Gastrocnemius medialis (tissue), 4 donors: ENCODE measurements around the gene CDHR3. TPM values are rescaled to one million over a fixed set of nuclear protein-coding genes. Genes with fewer than 3 reads are reported as not detected.

Experiments used
- ATAC-seq, 2 donors: fragments of 150-250 bp; one replicate each; pipeline ENCODE4 v1.9.1; 2016
- DNase-seq, 2 donors: peaks; one replicate each; pipeline ENCODE4 v3.0.0-alpha.2; 2019
- H3K27ac ChIP-seq, 4 donors: fragments of 200-600 bp; sonication (generic); 1 replicate in 1 of 4; 2 replicates in 3 of 4; pipeline ENCODE4 v1.5.1; 2016 to 2018; ENCODE audit warnings: mild to moderate bottlenecking in 2 of 4, moderate library complexity in 1 of 4
- H3K27me3 ChIP-seq, 3 donors: fragments of 200-600 bp; sonication (generic) in 2 of 3; 1 replicate in 1 of 3; 2 replicates in 2 of 3; pipeline versions ENCODE4 v1.5.1 to v1.6.0; 2016 to 2019; ENCODE audit warnings: mild to moderate bottlenecking in 1 of 3, moderate library complexity in 1 of 3
- H3K36me3 ChIP-seq, 2 donors: fragments of 200-600 bp; sonication (generic) in 1 of 2; one replicate each; pipeline ENCODE4 v1.5.1; 2017 to 2018
- H3K4me1 ChIP-seq, 2 donors: fragments of 200-600 bp; sonication (generic) in 1 of 2; one replicate each; pipeline ENCODE4 v1.5.1; 2016 to 2017; ENCODE audit warnings: mild to moderate bottlenecking in 2 of 2
- H3K4me3 ChIP-seq, 4 donors: fragments of 200-600 bp; sonication (generic) in 3 of 4; 1 replicate in 1 of 4; 2 replicates in 3 of 4; pipeline ENCODE4 v1.5.1; 2016 to 2019; ENCODE audit warnings: mild to moderate bottlenecking in 2 of 4
- H3K9me3 ChIP-seq, 3 donors: fragments of 200-600 bp; sonication (generic) in 2 of 3; 1 replicate in 1 of 3; 2 replicates in 2 of 3; pipeline ENCODE4 v1.5.1; 2016 to 2019
- POLR2A ChIP-seq, 2 donors: fragments of 450-650 bp; IDR thresholded peaks; one replicate each; pipeline ENCODE4 v1.6.1; 2017; ENCODE audit warnings: antibody characterized with exemption in 2 of 2, mild to moderate bottlenecking in 2 of 2, moderate library complexity in 2 of 2
- in situ Hi-C, 4 donors: fragments of 200-750 bp; cut with MboI; loops; one replicate each; pipeline versions ENCODE4 v1.15.0 to v1.8.0; 2017; ENCODE audit warnings: low sequenced_read_pairs in 4 of 4
- intact Hi-C: fragments of 100-400 bp; cut with DNase I; formaldehyde crosslinking; loops from one replicate; pipeline ENCODE4 v1.15.1; 2023; ENCODE audit warnings: low total_unique reads
- total RNA-seq, 4 donors: library from RNA; depleted of rRNA; stranded (reverse); fragments of >200 nt; gene quantifications; one replicate each; pipeline versions ENCODE4 v1.1.0 to v1.2.3, GENCODE V29; 2016
- TF ChIP-seq, protein P1 (sequence below), 5 experiments: fragments of 450-650 bp in 3 of 5; fragments of 200-600 bp in 2 of 5; sonication (generic) in 2 of 5; IDR thresholded peaks in 4 of 5; conservative IDR thresholded peaks in 1 of 5; 1 replicate in 4 of 5; 2 replicates in 1 of 5; pipeline ENCODE4 v1.5.1; 2016 to 2019; ENCODE audit warnings: antibody characterized with exemption in 5 of 5, mild to moderate bottlenecking in 3 of 5, moderate library complexity in 3 of 5

The CDHR3 gene
- total RNA-seq, 4 donors from 2014 or later: 0.62 to 21.2 TPM; not detected in 2

GRCh38 chr7:106068538-106068961, 105.5 kb downstream of the CDHR3 start:
- in situ Hi-C loops: loop anchor here in 2 of 4 donors (25.0 kb wide), 2 partner anchors 219 to 394 kb away; partner anchors contain the start of gene NAMPT (in 1 of the 2)
- H3K4me3 ChIP-seq: no peak overlapping the region
- intact Hi-C loops: loop anchor here (10.0 kb wide), 1 partner anchor 216 kb away; the partner anchor contains the start of gene NAMPT
- H3K4me1 ChIP-seq: peaks cover 36 to 40% of the 10 kb centered on the region in 2 donors
- H3K36me3 ChIP-seq: no peaks in the 10 kb centered on the region
- TF ChIP-seq POLR2A (IDR thresholded peaks at IDR 0.05): no peak
- TF ChIP-seq, protein P1, sequence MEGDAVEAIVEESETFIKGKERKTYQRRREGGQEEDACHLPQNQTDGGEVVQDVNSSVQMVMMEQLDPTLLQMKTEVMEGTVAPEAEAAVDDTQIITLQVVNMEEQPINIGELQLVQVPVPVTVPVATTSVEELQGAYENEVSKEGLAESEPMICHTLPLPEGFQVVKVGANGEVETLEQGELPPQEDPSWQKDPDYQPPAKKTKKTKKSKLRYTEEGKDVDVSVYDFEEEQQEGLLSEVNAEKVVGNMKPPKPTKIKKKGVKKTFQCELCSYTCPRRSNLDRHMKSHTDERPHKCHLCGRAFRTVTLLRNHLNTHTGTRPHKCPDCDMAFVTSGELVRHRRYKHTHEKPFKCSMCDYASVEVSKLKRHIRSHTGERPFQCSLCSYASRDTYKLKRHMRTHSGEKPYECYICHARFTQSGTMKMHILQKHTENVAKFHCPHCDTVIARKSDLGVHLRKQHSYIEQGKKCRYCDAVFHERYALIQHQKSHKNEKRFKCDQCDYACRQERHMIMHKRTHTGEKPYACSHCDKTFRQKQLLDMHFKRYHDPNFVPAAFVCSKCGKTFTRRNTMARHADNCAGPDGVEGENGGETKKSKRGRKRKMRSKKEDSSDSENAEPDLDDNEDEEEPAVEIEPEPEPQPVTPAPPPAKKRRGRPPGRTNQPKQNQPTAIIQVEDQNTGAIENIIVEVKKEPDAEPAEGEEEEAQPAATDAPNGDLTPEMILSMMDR (IDR thresholded peaks at IDR 0.05 in 4 of 5, conservative IDR thresholded peaks at IDR 0.05 in 1 of 5): no peak
- H3K27me3 ChIP-seq: no peaks in the 10 kb centered on the region
- no peak for DNase-seq
- H3K9me3 ChIP-seq: no peaks in the 10 kb centered on the region
- H3K27ac ChIP-seq: peak overlapping the region in 2 of 4 donors; percentile 15
- ATAC-seq: no peak

- no peak for DNase-seq
- no peaks in the 10 kb centered on the region for H3K9me3 ChIP-seq
- H3K36me3 ChIP-seq: no peaks in the 10 kb centered on the region
- TF ChIP-seq POLR2A (IDR thresholded peaks at IDR 0.05): no peak
- TF ChIP-seq, protein P1 (IDR thresholded peaks at IDR 0.05 in 4 of 5, conservative IDR thresholded peaks at IDR 0.05 in 1 of 5): no peak
- no peaks in the 10 kb centered on the region for H3K27me3 ChIP-seq
- peaks cover 39 to 41% of the 10 kb centered on the region in 2 donors for H3K4me1 ChIP-seq
- no peak for ATAC-seq
- in situ Hi-C loops (loop anchor here in 2 of 4 donors (25.0 kb wide), 2 partner anchors 218 to 393 kb away; partner anchors contain the start of gene NAMPT (in 1 of the 2)), intact Hi-C loops (loop anchor here (10.0 kb wide), 1 partner anchor 216 kb away; the partner anchor contains the start of gene NAMPT)
- H3K4me3 ChIP-seq: no peak overlapping the region
- peak overlapping the region in 1 of 4 donors; percentile 15 for H3K27ac ChIP-seq
Measured at GRCh38 chr7:106068986-106069385, 105.9 kb downstream of the CDHR3 start.

- Histone ChIP-seq H3K27ac (peak overlapping the region in 1 of 4 donors; percentile 15), H3K4me3 (no peak overlapping the region), H3K36me3 (no peaks in the 10 kb centered on the region), H3K27me3 (no peaks in the 10 kb centered on the region), H3K4me1 (peaks cover 32 to 37% of the 10 kb centered on the region in 2 donors), H3K9me3 (no peaks in the 10 kb centered on the region)
- TF ChIP-seq POLR2A (IDR thresholded peaks at IDR 0.05): no peak
- TF ChIP-seq, protein P1 (IDR thresholded peaks at IDR 0.05 in 4 of 5, conservative IDR thresholded peaks at IDR 0.05 in 1 of 5): no peak
- intact Hi-C loops (loop anchor here (10.0 kb wide), 1 partner anchor 215 kb away; the partner anchor contains the start of gene NAMPT), in situ Hi-C loops (loop anchor here in 2 of 4 donors (25.0 kb wide), 2 partner anchors 218 to 393 kb away; partner anchors contain the start of gene NAMPT (in 1 of the 2))
- DNase-seq (no peak), ATAC-seq (no peak)
Measured at GRCh38 chr7:106069471-106070200, 106.6 kb downstream of the CDHR3 start.

DNA sequence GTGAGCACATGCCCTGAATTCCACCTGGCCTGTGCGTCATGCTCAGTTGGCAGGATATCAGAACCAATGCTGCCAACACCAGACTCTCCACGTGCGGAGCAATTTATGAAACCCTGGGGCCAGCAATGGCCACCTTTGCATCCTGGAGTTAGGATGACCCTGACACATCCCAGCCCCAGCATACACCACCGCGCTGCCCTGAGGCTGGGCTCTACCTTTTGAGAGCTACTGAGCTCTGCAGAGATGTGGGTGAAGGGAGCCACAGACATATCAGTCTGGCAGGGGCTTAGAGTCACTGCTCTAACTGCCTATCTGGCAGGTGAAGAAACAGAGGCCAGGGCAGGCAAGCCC, 107.1 kb downstream of the CDHR3 start:
- intact Hi-C loops (no loop called here), in situ Hi-C loops (loop anchor here in 2 of 4 donors (25.0 kb wide), 2 partner anchors 217 to 392 kb away; partner anchors contain the start of gene NAMPT (in 1 of the 2))
- Histone ChIP-seq H3K27me3 (no peaks in the 10 kb centered on the region), H3K4me1 (peaks cover 29 to 32% of the 10 kb centered on the region in 2 donors), H3K9me3 (no peaks in the 10 kb centered on the region), H3K36me3 (no peaks in the 10 kb centered on the region), H3K4me3 (no peak overlapping the region), H3K27ac (peak overlapping the region in 2 of 4 donors; percentile 50 to 68)
- no peak for ATAC-seq
- TF ChIP-seq, protein P1 (IDR thresholded peaks at IDR 0.05 in 4 of 5, conservative IDR thresholded peaks at IDR 0.05 in 1 of 5): no peak
- no peak for TF ChIP-seq POLR2A (IDR thresholded peaks at IDR 0.05)
- peak in 1 of 2 donors; percentile 33 for DNase-seq
